Keratinocyte (primary cell): ENCODE data around the gene GGT5.

Source experiments
- EZH2 ChIP-seq: IDR thresholded peaks from one replicate; pipeline ENCODE4 v1.6.1; 2012; ENCODE audit warnings: inconsistent platforms, mild to moderate bottlenecking, low read length, moderate library complexity
- TF ChIP-seq, protein P1 (sequence below), 3 experiments: IDR thresholded peaks in 1 of 3; conservative IDR thresholded peaks in 1 of 3; optimal IDR thresholded peaks in 1 of 3; 2 replicates in 2 of 3; 3 replicates in 1 of 3; pipeline versions ENCODE3 to v1.5.1; 2011; ENCODE audit warnings: low read length in 3 of 3, mild to moderate bottlenecking in 3 of 3, moderate library complexity in 2 of 3, control low read depth in 1 of 3, inconsistent platforms in 1 of 3; ENCODE audit not compliant: insufficient read depth in 2 of 3; ENCODE audit errors: extremely low read depth in 1 of 3

GRCh38 chr22:24225044-24225601 is 19.8 kb downstream of the GGT5 start:
- TF ChIP-seq, protein P1, sequence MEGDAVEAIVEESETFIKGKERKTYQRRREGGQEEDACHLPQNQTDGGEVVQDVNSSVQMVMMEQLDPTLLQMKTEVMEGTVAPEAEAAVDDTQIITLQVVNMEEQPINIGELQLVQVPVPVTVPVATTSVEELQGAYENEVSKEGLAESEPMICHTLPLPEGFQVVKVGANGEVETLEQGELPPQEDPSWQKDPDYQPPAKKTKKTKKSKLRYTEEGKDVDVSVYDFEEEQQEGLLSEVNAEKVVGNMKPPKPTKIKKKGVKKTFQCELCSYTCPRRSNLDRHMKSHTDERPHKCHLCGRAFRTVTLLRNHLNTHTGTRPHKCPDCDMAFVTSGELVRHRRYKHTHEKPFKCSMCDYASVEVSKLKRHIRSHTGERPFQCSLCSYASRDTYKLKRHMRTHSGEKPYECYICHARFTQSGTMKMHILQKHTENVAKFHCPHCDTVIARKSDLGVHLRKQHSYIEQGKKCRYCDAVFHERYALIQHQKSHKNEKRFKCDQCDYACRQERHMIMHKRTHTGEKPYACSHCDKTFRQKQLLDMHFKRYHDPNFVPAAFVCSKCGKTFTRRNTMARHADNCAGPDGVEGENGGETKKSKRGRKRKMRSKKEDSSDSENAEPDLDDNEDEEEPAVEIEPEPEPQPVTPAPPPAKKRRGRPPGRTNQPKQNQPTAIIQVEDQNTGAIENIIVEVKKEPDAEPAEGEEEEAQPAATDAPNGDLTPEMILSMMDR (optimal IDR thresholded peaks at IDR 0.05 in 1 of 3, IDR thresholded peaks at IDR 0.05 in 1 of 3, conservative IDR thresholded peaks at IDR 0.05 in 1 of 3; ENCODE audit: extremely low read depth in 1 of 3, insufficient read depth in 2 of 3, low read length in 3 of 3) = no peak
- TF ChIP-seq EZH2 = no peak
